NCI-H128 (cell line): ENCODE data around the gene RHOG.
A peak's percentile ranks its signal among the peaks of the same experiment; 100 is the strongest.

Experiments
- DNase-seq: peaks from one replicate; lab custom pipeline; 2025; ENCODE audit not compliant: unreplicated experiment; lab: John Stamatoyannopoulos, UW

Gene RHOG

DNA sequence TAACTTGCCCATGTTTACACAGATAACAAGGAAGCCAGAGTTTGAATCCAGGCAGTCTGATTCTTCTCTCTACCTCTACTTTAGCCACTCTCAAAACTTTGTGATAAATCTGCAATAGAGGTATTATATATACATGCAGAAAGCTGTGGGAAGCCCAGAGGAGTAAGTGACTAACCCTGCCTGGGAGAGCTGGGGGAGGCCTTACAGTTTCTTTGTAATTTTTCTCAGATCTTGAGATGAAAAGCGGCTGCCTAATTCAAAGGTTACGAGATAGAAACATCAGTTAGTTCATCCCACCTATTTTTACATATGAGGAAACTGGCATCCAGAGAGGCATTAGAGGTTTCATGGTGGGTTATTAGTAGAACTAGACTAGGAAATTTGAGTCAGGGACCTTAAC lies 19.6 kb upstream of the RHOG start:
- no peak for DNase-seq

DNA sequence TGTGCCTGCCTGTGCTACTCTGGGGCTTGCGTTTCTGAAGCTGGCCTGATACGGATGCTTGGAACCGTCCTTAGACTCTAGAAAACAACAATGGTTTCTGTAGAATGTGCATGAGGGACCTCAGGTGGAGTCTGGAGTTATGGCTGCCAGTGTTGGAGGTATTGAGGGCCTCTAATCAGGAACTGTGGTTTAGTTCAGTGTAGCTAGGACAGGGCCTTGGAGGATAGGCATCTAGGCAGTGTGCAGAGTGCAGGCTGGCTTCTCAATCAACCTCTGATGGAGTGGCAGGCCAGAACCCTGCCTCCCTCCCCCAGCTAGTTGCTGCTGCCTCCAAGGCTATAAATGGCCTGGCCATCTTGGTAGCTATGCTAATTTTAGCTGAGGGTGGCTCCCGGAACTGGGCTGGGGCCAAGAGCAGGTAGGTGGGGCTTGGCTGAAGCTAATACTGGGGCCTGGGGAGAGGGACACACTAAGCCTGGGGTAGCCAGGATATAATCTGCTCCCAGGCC lies 18.7 kb upstream of the RHOG start:
- DNase-seq: no peak

DNA sequence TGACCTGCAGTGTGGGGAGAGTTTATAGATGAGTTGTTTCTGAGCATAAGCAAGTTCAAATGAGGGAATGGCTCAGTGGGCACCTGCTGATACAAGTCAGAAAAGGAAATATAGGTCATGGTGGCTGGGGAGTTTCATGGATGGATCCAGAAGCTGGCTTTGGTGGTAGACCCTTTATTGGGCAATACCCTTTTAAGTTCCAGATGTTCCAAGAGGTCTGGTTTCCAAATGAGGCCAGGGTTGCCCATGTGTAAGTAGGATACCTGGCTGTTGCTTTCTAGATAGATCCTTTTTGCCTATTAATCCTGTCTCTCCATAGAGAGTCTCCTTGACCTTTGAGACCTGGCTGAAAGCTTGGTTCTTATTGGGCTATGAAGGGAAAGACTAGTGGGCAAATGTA lies 16.9 kb upstream of the RHOG start:
- DNase-seq: no peak

DNA sequence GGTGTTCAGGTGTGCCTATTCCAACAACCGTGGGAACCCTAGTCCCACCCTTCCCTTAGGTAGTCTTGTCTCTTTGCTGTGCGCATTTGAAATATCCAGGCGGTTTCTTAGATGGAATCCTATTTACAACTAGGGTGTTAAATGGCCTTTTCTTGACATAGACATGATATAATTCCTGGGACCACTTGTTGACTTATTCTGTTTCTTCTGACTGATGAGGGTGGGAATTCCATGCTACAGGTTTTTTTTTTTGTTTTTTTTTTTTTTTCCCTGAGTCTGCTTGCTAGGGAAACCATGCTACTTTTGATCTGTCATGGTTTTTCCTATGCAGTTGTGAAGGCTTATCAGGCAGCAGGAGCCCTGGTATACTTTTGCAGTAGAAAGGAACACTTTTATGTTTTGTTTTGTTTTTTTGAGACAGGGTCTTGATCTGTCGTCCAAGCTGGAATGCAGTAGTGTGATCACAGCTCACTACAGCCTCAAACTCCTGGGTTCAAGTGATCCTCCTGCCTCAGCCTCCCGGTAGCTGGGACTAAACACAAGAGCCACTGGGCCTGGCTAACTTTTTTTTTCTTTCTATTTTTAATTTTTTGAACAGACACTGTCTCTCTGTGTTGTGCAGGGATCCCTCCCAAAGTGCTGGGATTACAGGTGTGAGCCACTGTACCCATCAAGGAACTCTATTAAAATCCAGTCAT lies 16.2 kb upstream of the RHOG start:
- DNase-seq: no peak

DNA sequence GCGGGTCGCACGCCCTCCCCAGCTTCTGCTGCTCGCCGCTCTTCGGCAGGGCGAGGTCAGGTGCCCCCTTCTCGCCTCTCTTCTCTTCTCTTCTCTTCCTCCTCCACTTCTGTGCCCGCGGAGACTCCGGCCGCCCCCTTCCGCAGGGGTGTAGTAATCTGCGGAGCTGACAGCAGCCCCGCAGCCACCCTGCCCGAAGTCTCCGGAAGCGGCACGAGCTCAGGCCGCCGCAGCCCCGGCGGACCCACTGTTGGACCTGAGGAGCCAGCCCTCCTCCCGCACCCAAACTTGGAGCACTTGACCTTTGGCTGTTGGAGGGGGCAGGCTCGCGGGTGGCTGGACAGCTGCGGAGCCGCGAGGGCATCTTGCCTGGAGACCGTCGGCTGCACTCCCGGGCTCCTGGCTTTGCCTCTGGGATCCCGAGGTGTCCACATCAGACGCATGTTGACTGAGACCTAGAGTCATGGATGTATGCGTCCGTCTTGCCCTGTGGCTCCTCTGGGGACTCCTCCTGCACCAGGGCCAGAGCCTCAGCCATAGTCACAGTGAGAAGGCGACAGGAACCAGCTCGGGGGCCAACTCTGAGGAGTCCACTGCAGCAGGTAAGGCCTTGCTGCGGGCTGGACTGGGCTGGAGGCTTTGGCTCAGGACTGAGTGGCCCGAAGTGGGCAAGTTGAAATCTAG lies 15.2 kb upstream of the RHOG start:
- DNase-seq: no peak

DNA sequence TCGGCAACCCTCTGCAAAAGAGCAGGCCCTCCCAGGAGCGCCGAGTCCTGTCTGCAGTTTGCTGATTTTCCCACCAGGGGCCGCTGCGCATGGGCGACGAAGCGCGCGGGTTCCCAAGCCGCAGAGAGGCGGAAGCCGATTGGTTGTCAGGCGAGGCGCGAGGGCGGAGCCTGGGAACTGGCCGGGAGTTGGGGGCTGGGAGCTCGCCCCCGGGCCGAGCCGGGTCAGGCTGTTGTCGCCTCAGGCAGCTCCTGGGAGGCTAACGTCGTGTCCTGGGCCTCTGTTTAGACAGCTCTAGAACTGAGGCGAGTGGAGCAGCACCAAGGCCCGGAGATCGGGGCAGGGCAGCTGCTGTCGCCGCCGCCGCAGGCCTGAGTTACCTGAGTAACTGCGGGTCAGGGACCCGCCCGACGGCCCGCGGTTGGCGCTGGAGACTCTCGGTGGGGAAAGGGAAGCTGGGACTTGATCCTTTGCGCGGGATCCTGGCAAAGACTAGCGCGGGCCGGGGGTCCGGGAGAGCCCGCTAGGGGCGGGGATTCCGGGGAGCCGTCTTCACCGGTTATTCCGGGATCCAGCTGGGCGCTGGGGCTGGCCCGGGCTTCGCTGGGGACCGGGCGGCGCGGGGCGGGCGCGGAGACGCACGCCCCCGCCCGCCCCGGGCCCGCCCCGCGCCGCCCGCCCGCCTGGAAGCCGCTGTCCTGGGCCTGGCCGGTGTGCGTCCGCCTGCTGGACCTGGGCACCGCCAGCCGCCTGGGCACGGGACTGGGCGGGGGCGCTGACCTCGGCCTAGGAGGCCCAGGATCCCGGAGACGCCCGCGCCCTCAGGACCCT lies 14.4 kb upstream of the RHOG start, which contains the start of gene STIM1:
Gene STIM1, plus strand, starts transcription at position 688 of the 831 bp plus-strand sequence. CDS start 607 bp downstream, outside the sequence.
- peak; percentile 84 for DNase-seq

DNA sequence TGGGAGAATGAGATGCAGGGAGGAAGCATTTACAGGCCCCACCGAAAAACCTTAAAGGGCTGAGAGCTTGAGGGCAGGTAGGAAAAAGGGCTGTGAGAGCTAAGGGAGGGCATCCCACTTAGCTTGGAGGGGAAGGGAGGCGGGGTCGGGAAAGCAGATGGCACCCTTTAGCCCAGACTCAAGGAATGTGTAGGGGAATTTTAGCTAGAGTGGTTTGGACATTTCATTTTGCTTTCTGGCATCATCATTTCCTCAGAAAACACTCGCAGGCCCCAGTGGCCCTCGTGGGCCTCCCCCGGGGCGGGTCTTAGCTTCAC lies 13.9 kb upstream of the RHOG start:
- DNase-seq: no peak

DNA sequence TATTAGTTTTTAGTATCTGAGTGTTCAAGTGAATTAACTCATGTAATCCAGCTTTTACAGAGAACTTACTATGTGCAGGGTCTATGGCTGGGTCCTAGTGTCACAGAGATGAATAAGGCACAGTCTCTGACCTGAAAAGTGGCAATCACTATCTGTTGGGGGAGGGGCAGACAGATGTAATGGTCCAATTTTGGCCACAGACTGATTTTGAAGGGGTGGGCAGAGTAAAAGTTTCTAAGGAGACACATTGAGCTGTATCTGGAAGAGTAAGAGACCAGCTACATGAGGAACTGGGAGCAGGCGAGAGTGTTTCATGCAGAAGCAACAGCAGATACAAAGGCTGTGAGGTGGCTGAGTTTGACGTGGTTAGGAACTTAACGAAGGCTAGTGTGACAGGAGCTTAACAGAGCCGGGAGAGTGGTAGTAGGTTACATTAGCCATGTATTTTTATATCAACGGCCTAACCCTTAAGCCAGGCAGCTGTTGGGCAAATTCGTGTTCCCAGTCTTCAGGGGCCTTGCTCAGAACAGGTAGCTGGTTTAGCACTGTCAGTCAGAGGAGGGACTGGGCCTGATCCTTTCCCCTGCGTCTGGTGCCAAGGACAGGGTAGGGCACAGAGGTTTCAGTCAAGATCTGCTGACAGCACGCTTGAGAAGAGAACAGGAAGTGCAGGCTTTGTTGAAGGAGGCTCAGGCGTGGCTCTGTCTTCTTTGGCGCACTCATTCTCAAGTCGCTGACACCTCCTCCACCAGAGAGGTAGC lies 13.3 kb upstream of the RHOG start:
- DNase-seq: no peak

DNA sequence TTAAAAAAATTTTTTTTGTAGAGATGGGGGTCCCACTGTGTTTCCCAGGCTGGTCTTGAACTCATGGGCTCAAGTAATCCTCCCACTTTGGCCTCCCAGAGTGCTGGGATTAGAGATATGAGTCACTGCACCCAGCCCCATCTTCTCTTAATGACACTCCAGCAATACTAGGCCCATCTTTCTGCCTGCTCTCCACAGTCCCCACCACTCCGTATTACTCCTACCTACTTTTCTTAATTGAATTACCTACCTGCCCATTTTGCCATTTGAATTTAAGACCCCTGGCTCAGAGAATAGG lies 12.7 kb upstream of the RHOG start:
- DNase-seq: no peak

DNA sequence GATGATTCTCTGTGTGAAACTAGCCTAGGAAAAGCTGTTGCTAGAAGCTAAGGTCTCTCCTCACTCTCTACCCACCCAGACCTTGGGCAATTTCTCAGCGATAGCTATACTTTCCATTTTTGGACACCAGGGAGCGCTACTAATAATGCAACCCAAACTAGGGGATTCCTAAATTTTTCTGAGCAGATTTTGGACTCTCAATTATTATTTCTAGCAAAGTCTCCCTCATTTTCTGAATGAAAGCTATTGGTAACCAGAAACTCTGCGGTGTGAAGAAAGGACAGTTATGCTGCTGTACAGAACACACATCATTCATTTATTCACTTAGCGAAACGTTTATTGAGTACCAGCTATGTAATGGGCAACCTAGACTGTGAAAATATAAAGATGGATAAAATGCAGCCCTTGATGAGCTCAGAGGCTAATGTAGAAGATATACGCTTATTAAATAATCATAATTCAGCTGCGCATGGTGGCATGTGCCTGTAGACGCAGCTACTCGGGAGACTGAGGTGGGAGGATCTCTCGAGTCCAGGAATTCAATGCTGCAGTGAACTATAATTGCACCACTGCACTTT lies 8.6 kb upstream of the RHOG start:
- DNase-seq: peak; percentile 15

DNA sequence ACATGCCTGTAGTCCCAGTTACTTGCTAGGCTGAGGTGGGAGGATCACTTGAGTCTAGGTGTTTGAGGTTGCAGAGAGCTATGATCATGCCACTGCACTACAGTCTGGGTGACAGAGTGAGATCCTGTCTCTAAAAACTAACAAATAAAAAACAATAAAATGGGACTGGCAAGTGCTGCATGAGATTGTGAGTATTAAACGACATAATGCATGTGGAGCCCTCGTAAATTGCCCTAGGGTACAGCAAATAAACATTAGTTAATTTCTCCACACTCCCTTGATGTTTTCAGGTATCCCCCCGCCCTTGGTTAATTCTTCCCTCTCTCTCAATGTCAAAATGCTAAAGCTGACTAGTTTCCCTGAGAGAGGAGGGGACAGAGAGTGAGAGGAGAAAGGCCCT lies 4.9 kb upstream of the RHOG start:
- no peak for DNase-seq

DNA sequence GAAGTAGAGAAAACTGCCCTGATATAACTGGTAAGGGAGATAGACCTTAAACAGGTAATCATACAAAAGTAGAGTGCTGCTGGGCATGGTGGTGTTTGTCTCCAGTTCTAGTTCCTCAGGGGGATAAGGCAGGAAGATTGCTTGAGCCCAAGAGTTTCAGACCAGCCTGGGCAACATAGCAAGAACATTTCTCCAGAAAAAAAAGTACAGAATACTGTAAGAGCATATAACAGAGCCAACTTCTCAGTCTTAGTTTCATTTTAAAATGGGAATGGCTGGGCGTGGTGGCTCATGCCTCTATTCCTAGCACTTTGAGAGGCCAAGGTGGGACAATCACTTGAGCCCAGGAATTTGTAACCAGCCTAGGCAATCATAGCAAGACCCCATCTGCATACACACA lies 4.5 kb upstream of the RHOG start:
- no peak for DNase-seq

DNA sequence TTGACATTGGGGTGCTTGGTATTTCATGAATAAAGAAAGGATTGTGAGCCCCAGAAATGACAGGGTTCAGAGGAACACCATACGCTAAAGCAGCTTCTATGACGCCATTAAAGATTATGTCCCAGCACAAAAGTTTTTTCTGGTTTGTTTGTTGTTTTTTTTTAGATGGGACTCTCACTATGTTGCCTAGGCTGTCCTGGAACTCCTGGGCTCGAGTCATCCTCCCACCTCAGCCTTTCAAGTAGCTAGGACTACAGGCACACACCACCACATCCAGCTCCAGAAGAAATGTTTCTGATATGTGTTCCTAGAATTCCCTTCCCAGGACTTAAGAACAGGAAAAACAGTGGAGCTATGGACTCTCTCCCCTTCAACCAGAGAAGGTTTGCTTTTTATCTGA lies 2.6 kb upstream of the RHOG start:
- DNase-seq: no peak

DNA sequence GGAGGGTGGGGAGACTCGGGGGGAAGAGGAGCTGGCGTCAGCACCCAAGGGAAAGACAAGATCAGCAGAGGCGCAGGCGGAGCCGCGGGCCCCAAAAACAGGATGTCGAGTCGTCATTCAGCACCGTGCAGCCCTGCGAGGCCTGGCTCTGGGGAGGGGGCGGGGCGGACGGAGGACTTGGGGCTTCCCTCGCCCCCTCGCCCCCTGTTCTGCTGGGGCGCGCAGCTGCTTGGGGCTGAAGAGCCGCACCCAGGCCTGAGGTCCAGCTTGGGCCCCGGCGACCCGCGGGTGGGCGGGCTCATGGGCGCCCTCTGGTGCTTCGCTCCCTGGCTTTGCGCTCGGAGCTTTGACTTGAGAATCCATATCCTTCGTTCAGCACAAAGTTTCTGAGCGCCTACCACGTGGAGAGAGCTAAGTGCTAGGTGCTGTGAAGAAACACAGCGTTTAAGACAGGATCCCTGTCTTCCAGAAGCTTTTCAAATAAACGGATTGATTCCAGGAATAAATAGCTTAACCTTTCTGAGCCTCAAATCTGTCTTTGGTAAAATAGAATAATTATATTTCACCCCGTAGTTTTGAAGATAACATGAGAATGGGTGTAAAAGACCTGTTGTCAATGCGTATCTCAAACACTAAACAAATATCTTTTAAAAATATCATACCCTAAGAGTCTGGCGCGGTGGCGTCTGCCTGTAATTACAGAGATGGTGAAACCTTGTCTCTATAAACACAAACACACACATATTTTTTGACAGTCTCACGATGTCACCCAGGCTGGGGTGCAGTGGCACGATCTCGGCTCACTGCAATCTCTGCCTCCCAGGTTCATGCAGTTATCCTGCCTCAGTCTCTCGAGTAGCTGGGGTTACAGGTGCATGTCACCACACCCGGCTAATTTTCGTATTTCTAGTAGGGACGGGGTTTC lies 929 bp upstream of the RHOG start:
- peak; percentile 34 for DNase-seq

DNA sequence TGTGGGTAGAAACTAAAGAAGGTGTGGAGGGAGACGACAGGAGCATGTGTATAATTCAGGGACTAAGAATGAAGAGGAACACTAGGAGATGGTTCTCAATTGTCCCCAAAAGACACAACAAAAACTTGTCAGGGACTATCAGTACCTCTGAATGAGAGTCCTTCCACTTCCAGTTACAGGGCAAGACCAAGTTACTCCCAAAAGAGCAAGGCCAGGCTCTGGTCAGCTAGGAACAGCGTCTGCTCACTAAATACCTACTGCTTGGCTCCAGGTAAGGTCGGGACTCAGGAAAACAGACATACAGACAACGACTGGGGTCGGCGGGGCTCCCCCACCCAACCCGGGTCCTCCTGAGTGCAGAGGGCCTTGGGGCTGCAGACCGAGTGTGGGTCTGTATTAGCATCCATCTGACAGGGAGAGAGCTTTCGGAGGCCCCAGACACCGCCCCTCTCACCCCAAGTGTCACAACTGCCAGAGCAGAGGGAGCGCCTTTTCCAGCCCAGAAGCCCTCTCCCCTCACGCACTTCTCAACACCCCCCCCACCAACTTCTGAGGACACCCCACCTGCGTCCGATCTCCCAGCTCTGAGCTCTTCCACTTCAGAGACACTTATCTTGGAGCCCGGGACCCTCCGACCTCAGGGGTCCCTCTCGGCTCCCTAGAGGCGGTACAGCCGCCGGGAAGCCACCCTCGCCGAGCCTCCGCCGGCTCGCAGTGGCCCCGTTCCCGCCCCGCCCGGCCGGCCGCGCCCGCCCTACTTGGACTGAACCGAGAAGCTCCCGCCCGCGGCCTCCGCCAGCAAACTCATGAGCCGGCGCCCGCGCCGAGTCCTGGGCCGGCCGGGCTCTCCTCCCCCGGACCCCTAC lies 522 bp downstream of the RHOG start:
- no peak for DNase-seq

DNA sequence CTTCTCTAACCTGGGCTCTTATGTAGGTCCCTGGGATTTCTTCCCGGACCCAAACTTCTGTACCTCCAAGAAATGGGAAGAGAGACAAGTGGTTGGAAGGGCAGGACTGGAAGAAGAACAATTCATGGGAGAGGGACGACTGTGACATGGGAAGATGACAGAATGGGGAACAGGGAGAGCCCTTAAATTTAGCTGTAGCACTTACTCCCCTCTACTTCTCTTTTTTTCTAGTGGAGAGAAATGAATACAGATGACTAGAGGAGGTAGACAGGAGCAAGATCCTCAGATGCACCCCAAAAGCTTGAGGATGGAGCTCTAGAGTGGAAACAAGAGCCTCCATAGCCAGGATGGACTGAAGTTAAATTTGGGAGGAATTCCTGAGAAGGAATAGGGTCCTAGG lies 2.3 kb downstream of the RHOG start:
- no peak for DNase-seq

DNA sequence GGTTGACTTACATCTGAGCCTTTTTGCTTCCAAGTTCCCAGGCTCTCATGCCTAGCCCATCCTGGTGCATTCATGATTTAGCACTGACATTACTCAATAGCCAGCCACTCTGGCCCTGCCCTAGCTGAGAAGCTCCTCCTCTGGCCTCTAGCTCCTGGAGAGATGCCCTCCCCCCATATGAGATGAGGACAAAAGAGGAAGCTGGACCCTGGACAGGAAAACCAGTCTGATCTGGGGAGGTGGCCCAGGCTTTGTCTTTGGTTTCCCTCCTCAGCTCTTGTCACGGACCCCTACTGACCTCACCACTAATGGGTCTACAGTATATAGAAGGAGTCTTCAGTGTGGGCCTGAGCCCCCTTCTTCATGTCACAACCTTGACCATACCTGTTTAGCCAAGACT lies 3.0 kb downstream of the RHOG start:
- no peak for DNase-seq

DNA sequence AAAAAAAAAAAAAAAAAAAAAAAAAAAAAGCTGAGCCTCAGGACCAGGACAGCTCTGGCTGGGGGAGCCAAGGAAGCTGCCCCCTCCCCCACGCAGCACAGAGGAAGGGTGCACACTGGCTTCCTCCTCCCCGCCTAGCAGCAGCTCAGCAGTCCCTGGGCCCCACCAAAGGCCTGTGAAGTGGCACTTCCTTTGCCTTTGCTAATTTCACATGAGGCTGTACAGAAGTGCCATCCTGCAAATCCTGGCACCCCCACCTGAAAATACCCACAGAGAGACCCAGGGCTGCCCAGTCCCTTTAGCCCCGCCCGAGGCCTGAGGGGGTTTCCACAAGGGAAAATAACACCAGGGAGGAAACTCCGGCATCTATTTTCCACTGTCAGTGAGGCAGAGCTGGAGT lies 3.9 kb downstream of the RHOG start:
- DNase-seq: no peak

DNA sequence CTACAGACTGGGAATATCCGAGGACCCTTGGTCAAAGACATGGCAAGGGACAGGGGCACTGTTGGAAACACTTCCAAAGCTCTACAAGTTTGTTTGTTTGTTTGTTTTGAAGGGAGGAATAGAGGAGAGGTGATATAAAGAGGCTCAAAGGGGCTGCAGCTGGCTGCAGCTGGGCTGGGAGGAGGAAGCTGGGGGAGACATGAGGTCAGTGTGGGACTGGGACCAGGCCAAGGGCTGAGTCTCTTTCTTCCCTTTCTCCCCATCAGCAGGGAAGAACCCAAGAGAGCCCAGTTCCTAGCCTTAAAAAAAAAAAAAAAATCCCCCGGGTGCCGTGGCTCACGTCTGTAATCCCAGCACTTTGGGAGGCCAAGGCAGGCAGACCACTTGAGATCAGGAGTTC lies 5.0 kb downstream of the RHOG start:
- no peak for DNase-seq
